Fibroblast of peridontal ligament (primary cell): Measurements from ENCODE around the gene LRGUK.

Experiments used
- DNase-seq: peaks from one replicate; pipeline ENCODE4 v3.0.0-alpha.2; 2010; ENCODE audit errors: extremely low read depth

The LRGUK gene

GRCh38 chr7:134298902-134299683 lies 172.0 kb downstream of the LRGUK start:
- peak; percentile 70 for DNase-seq

- no peak for DNase-seq
Measured at GRCh38 chr7:134300988-134301387, 173.8 kb downstream of the LRGUK start.

- no peak for DNase-seq
Measured at GRCh38 chr7:134301592-134301991, 174.5 kb downstream of the LRGUK start.

- no peak for DNase-seq
Measured at GRCh38 chr7:134302120-134302519, 175.0 kb downstream of the LRGUK start.

- no peak for DNase-seq
Measured at GRCh38 chr7:134307320-134307719, 180.2 kb downstream of the LRGUK start.

- DNase-seq = no peak
Measured at GRCh38 chr7:134308548-134308947, 181.4 kb downstream of the LRGUK start.

- DNase-seq = no peak
Measured at GRCh38 chr7:134311807-134312206, 184.7 kb downstream of the LRGUK start.

- no peak for DNase-seq
Measured at GRCh38 chr7:134312717-134313116, 185.6 kb downstream of the LRGUK start.

- no peak for DNase-seq
Measured at GRCh38 chr7:134313543-134313942, 186.4 kb downstream of the LRGUK start.
